ENCODE measurements around the gene LARP4B.

Gene LARP4B

DNA sequence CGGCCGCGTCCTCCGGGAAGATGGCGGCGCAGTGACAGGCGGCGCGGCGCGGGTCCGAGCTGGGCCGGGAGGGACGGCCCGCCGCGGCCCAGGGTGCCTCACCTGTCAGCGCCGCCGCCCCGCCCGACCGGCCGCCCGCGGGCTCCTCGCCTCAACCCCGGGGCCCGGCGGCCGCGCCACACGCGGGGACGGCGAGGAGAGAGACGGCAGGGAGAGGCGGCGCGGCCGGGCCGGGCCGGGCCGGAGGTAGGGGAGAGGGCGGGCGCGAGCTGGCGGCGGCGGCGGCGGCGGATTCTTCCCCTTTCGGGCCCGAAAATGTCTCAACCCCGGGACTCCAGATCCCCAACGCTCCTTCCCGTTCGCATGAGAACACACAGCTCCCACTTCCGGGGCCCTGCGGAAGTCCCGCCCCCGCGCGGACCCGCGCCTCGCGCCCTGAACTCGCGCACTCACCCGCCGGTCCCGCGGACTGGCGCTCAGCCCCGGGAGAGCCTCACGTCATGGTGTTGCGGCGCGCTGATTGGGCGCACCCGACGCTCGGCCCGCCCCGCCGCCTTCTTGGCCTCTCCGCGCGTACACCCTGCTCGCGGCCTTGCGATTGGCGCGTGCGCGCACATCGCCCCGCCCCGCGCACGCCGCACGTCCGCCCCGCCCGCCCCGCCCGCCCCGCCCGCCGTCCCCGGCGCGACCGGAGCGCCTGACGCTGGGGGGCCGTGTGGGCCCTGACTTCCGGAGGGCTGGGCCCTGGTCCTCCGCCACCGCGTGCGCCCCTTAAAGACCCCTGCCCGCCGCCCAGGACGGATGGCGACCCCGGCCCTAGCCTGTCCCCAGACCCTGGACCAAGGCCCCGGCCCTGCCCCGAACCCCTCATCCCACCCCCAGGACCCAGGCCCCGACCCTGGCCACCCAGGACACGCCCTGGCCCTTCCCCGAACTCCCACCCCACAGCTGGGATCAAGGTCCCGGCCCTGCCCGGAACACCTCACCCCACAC lies at the start of gene LARP4B:
Gene LARP4B, minus strand, starts transcription at position 380 of the 993 bp plus-strand sequence. CDS start 45,984 bp downstream, outside the sequence.
- DNase-seq, result peak; percentile 40

DNA sequence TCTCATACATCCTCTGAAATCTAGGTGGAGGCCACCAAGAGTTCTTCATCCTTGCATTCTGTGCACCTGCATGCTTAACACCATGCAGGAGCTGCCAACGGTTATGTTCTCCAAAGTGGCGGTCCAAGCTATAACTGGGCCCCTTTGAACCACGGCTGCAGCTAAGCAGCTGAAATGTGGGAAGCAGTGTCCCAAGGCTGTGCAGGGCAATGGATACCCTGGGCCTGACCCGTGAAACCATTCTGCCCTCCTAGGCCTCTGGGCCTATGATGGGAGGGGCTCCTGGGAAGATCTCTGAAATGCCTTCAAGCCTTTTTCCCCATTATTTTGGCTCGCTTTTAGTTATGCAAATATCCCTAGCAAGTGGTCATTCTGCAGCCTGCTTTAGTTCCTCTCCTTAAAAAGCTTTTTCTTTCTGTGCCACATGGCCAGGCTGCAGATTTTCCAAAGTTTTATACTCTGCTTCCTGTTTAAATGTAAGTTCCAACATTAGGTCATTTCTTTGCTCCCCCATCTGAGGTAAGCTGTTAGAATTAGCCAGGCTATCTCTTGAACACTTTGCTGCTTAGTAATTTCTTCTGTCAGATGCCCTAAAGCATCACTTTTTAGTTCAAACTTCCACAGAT lies 49.1 kb upstream of the LARP4B start:
- no peak for DNase-seq

DNA sequence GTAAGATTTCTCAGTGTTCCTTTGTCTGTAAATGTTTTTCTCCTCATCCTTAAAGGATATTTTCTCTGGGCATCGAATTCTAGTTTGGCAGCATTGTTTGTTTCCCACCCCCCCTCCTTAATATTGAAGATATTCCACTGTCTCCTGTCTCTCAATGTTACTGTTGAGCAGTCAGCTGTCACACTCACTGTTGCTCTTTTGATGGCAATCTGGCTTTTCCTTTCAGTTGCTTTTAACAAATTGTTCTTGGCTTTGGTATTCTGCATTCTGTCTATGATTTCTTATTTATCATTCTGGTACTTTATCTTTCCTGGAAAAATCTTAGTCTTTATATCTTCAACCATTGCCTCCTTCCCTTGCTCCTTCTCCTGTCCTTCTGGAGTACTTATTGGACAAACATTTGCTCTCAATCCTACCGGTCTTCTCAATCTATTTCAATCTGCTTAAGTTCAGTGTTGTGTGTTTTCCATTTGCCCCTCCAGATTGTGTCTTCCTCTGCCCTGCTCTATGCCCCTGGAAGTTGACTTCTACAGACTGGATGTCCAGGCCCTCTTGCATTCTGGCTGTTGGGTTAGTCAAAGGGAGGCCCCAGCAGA lies 47.4 kb upstream of the LARP4B start:
- DNase-seq, result no peak

DNA sequence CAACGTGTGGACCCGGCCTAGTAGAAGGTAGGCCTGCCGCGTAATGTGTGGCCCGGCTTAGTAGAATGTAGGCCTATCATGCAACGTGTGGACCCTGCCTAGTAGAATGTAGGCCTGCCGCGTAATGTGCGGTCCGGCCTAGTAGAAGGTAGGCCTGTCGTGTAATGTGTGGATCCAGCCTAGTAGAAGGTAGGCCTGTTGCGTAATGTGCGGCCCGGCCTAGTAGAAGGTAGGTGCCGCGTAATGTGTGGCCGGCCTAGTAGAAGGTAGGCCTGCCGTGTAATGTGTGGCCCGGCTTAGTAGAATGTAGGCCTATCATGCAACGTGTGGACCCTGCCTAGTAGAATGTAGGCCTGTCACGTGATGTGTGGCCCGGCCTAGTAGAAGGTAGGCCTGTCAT lies 44.8 kb upstream of the LARP4B start:
- DNase-seq, result no peak

DNA sequence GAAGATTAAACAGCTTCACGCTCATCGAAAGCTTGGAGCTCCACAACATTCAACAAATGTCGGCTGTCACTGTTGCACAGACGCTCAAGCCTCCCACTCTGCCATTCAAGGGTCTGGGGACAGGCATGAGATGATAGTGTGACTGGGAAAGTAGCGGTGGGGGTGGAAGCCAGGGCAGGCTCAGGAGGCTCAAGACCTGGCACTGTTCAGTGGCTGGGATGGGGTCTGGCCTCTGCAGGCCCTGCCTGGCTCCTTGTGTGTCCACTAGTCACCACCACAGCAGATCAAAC lies 43.2 kb upstream of the LARP4B start:
- DNase-seq, result peak; percentile 11

DNA sequence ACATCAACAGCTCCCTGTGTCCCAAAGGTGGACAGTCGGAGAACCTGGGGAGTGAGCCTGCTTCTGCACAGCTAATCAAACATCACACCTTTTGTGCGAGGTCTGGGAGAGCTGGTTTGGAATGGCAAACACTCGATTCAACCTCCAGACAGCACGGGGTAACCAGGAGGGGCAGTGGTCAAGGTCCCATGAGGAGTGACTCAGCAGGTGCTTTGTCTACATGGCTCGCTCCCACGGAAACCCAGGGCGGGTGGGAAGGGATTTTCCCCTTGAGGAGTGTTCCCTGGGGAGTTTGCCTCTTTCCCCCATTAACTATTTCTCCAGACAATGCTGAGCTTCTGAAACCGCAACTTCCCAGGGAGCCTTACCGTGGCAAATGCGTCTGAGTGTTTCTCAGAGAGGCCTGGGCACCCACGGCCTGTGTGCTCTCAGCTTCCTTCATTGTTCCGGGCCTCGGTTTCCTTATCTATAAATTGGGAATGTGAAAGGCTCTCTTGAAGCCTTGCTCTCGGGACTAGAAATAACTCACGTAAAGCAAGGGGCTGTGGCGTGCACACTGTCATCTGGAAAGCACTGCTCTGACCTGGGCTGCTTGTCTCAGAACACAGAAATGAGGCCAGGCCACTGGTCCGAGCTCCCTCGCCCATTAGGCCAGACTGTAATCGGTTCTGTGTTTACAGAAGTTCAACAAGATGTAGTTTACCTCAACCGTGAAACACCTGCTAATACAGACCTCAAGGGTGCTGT lies 42.7 kb upstream of the LARP4B start:
- DNase-seq, result no peak

DNA sequence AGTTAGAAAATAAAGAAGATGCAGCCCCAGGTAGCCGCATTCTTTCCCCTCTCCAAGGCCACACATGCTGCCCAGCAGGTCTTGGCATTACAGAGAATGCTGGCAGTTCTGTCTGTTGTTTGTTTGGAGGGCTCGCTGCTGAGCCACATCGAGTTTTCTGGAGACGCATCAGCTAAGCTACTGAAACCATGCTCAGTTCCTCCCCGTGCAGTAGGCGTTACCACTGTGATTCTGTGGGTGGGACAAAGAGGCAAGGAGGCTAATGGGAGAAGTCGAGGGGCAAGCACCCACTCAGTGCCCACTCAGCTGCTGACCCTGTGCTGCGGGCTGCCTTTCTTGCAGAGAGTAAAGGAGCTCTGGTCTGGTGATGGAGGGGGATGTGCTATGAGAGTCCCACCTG lies 41.3 kb upstream of the LARP4B start:
- no peak for DNase-seq

DNA sequence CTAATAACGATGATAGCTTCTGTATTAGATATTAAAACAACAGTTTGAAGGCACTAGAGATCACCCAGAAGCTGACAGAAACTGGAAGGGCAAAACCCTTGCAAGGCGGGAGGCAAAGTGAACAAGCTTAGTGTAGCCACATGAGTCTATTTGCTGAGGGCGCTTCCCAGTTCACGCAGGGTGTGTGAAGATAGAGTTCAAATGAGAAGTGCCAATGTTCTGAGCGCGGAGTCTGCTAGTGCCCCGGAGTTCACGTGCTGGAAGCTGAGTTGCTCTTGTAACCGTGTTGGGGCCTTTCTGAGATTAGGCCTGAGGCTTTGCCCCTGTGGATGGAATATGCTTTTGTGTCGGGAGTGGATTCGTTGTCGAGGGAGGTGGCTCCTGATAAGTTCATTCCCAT lies 40.1 kb upstream of the LARP4B start:
- DNase-seq, result no peak

DNA sequence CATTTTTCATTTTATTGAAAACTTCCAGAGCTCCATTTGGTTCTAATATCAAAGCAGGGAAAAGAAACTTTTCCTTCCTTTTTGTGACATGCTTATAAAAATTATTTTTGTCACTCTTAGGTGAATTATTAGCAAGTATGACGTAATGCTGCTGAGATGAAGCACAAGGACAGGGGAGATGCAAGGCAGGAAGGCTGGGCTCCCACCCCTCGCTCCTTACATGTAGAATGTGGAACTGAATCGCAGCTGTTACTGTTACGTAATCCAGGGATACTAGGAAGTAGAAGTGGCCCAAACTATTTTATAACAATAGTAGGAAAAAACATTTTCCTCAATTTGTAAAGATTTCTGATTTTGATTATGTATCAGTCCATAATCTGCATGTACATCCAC lies 39.6 kb upstream of the LARP4B start:
- DNase-seq, result no peak

DNA sequence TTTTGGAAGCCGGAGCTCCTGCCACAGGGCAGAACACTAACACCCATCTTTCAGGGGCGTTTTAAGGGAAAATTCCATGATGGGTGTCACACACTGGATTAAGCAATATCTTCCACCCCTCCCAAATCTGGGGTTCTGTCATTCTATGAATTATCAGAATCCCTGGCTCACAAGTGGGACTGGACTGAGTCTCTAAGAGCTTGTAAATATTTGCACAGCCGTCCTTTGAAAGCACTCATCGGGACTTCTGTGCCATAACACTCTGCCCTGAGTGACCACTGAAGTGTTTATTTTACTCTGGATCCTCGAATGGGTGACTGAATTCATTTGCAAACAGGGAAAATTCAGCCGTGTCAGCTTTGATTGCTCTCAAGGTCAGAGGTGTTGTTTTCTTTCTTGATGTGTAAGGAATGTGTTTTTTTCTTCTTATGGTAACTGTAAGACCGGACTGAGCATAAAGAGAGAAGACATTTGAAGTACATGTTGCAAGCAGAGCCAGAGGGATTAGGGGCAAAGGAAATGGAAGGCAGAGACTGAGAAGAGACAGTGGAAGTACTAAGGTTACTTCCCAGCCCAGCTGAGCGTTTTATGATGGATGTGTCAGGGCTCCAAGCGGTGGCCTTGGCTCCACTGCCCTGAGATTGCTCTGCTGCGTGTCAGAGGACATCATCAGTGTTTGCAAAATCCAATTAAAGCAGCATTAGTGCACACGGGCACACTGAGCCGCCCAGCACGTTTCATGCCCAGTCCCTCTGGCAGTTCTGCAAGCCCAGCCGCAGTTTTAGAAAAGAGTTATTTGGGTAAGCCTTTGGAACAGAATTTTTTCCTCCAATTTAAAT lies 39.0 kb upstream of the LARP4B start:
- peak; percentile 86 for DNase-seq

DNA sequence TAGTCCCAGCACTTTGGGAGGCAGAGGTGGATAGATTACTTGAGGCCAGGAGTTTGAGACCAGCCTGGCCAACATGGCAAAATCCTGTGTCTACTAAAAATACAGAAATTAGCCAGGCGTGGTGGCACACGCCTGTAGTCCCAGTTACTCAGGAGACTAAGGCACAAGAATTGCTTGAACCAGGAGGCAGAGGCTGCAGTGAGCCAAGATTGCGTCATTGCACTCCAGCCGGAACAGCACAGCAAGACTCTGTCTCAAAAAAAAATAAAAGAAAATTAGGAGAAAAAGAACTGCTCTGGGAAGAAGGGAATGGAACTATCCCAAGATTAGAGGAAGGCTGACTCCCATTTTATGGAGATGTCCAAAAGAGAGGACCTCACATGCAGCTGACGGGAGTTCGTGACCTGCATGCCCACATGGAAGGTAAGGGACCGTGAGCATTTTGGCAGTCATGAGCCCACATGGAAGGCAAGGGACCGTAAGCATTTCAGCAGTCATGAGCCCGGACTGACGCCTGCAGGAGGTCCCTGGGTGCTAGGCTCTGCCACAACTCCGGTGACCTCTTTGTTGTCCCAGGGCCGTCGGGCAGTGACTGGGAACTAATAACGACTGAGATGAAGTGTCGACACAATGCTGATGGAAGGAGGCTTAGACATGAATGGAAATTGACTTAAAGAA lies 38.1 kb upstream of the LARP4B start:
- no peak for DNase-seq

DNA sequence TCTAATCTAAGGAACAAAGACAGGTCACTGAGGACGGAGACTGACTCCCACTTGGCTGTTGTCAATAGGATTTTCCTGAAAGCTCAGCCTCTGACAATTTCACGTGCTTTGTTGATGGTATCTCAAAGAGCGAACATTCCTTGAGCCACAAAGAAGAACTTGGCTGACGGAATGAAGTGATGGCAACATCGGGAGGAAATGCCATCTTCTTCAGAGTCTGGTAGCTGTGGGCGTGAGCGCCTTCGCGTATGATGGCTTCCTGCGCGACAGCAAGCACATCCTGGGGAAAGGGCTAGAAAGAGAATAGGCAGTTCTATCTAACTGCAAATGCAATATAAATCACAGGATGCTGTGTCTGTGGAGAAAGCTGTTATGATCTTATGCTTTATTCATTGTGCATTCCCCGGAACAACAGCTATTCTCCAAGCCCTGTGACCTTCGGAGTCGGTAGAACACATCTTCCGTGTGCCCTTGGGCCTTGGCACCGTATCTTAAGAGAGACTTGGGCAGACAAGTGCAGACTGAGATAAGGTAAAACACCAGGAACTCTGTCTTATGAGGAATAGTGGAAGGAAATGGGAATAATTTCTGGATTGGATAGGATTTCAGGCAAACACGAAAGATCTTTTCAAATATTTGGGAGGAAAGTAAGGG lies 37.2 kb upstream of the LARP4B start:
- no peak for DNase-seq

DNA sequence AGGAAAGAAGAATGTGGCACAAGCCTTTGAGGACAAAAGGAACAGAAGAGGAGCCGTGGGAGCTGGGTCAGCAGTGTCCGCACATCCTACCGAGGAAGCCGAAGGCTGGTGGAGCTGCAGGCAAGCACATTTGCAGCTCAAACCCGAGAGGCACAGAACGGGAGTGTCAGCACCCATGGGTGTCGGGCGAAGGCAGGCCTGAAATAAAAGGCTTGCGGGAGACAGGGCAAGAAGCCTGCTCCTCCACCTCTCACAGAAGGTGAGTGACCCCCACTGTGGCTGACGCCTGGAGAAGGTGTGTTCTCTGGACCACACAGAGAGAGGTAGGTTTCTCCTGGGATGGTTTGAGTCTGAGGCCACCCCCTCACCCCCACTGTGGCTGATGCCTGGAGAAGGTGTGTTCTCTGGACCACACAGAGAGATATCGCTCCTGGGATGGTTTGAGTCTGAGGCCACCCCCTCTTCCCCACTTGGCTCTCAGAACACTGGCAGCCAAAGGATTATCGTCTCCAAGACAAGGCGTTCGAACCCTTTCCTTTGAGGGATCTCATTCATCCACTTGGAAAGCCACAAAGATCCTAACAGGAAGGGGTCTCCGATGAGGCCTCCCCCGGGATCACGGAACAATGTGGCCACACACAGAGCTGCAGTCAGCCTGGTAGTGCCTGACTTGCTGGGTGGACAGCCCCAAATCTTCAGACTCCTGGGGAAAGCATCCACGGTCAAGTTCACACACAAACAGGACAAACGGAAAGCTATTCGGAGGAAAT lies 35.1 kb upstream of the LARP4B start:
- DNase-seq, result no peak

DNA sequence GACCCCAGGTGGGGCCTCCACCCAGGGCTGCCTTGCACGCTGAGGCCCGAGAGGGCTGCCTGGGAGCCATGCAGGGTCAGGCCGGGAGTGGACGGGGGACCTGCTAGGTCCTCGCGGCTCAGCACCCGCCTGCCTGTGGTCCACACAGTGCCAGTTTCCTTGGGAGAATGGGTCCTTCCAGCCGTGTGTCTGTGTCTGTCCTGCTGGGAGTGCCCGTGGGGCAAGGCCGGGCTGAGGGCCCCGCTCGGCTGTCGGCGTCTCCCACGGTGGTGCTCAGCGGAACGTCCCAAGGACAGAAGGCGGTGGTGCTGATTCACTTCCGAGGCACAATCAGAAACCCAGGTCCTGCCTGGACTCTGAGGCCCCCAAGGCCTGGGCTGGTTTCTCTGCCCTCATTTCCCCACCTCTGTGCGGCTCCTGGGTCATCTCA lies 33.5 kb upstream of the LARP4B start:
- DNase-seq, result no peak

DNA sequence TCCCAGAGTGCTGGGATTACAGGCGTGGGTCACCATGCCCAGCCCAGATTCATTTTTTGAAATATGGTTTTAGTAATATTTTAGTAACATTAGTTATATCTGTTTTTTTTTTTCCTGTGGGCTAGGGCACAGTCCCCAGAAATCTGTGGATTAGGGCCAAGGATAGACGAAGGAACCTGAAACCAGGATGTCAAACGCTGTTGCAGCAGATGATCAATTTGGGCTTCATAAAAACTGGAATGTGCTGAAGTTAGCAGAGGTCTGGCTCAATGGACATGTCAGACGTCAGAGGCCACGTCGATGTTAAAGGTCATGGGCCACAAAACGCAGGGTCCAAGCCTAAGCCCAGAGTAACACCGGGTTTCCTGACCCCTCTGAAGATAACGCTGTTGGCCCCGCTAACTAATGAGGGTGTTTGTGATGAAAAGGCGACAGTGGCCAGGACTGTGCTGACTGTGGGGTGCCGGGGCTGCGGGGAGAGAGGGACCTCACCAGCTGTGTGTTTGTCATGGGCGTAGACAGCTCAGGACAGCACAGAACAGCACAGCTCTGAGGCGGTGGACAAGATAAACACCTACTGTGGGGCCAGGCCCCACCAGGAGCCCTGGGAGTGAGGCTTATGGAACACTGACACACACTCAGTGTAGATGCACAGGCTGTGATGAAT lies 32.9 kb upstream of the LARP4B start:
- DNase-seq, result no peak

DNA sequence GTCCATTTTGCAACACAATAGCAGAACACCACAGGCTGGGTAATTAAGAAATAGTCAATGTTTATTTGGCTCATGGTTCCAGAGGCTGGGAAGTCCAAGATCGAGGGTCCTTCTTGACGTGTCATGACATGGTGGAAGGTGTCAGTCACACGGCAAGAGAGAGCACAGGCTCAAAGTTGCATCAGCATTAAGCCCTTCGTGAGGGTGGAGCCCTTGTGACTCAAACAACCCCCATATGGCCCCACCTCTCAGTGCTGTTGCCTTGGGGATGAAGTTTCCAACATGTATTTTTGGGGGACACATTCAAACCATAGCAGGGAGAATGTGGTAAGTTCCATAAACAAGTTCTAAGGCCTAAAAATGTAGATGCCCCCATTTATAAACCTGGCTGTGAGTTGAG lies 32.1 kb upstream of the LARP4B start:
- DNase-seq, result no peak

DNA sequence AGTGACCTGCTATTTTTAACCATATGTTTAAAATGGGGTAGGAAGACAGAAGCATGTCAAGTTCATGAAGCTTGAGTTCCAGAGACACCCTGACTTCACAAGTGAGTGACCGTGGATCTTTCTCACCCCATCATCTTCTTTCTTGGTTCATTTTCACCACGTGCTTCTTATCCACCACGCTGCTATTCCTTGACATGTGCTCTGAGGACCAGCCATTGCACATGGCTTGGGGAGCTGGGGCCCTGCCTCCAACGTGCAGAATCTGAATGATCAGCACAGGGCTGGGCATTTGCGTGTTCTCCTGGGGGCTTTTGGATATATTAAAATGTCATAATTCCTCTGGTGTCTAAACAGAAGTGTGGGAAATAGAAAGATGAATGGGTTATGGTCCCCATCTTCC lies 31.7 kb upstream of the LARP4B start:
- DNase-seq, result no peak

DNA sequence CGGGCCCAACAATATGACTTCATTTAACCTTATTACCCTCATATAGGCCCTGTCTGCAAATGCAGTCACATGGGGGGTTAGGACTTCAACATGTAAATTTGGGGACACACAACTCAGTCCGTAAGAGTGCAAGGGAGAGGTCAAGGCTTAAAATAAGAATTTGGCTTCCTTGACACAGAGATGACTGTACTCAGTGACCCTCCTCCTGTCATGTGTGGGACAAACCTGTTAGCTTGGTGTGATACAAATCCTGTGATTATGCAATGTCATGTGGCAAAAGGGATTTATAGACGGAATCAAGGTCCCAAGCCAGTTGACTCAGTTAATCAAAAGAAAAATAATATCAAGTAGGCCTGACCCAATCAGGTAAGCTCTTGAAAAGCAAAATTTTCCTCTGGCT lies 30.8 kb upstream of the LARP4B start:
- DNase-seq, result no peak

DNA sequence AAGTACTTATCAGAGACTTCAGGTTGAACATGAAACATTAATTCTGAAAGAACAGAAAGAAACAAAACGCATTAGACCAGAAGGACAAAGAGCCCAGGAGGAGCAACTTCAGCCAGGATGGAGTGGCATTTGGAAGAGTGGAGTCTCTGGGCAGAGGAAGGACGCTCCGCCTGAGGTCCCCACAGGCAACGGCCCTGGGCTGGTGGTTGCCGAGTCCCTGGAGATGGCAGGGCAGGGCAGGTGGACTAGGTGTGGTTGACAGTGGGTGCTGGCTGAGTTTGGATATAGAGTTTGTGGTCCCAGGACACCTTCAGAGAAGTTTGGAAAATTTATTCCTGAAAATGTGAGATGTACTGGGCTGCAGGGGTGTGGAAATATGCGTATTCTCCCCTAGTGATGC lies 27.4 kb upstream of the LARP4B start:
- DNase-seq, result no peak

DNA sequence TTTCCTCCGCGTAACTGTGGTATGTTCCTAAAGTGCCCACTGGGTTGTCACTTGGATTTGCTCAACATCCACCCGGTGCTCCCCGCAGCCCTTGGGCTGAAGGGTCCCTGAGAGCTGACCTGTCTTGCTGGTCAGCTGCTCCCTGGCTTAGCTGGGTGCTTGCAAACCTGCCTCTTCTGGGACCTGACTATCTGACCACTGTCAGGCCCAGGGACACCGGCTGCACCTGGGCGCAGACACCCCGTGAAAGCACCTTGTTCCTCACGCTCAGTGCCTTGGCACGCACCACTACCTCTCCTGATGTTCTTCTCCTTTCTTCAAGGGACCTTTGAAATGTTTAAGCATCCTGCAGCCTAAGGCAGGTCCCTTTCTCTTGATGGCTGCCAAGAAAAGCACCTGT lies 26.6 kb upstream of the LARP4B start:
- DNase-seq, result no peak

All from NCI-H2029 treated with DMSO at 0.1 percent for 48 hours (cell line).